ENCODE data around the gene AMN.

AMN gene

GRCh38 chr14:102927878-102928411, 5.5 kb downstream of the AMN start:
- peak overlapping the region; percentile 29 for H3K4me3 ChIP-seq (replicated peaks; ENCODE audit: low read depth, low read length)
- TF ChIP-seq CTCF (IDR thresholded peaks at IDR 0.05; ENCODE audit: low read depth, low read length, missing control alignments), result no peak
- DNase-seq (ENCODE audit: extremely low read depth, low read depth), result no peak

- TF ChIP-seq CTCF (IDR thresholded peaks at IDR 0.05; ENCODE audit: low read depth, low read length, missing control alignments), result no peak
- DNase-seq (ENCODE audit: extremely low read depth, low read depth), result no peak
- H3K4me3 ChIP-seq (replicated peaks; ENCODE audit: low read depth, low read length), result peak overlapping the region; percentile 29
These were observed 6.2 kb downstream of the AMN start for GRCh38 chr14:102928412-102929240.

GRCh38 chr14:102929241-102930137, 7.0 kb downstream of the AMN start:
- no peak for DNase-seq (ENCODE audit: extremely low read depth, low read depth)
- no peak for TF ChIP-seq CTCF (IDR thresholded peaks at IDR 0.05; ENCODE audit: low read depth, low read length, missing control alignments)

GRCh38 chr14:102930138-102930752, 7.8 kb downstream of the AMN start:
- DNase-seq (ENCODE audit: extremely low read depth, low read depth), result no peak
- TF ChIP-seq CTCF (IDR thresholded peaks at IDR 0.05; ENCODE audit: low read depth, low read length, missing control alignments), result no peak
- no peak overlapping the region for H3K4me3 ChIP-seq (replicated peaks; ENCODE audit: low read depth, low read length)

More at GRCh38 chr14:102929241-102930137, 7.0 kb downstream of the AMN start:
- no peak overlapping the region; the same call in 1 of the 2 replicates for H3K4me3 ChIP-seq (replicated peaks; ENCODE audit: low read depth, low read length)

- TF ChIP-seq CTCF (IDR thresholded peaks at IDR 0.05; ENCODE audit: low read depth, low read length, missing control alignments), result no peak
- H3K4me3 ChIP-seq (replicated peaks; ENCODE audit: low read depth, low read length), result no peak overlapping the region
- DNase-seq (ENCODE audit: extremely low read depth, low read depth), result no peak
These were observed 8.5 kb downstream of the AMN start for GRCh38 chr14:102930753-102931579.

Data from HFF-Myc (cell line).